Sigmoid colon (tissue), 4 donors: ENCODE data around the gene SMAD9.

Experiments
- POLR2A ChIP-seq, 2 donors: fragments of 450-650 bp; IDR thresholded peaks; one replicate each; pipeline ENCODE4 v1.6.1; 2016; ENCODE audit warnings: antibody characterized with exemption in 2 of 2, mild to moderate bottlenecking in 2 of 2, moderate library complexity in 2 of 2
- POLR2AphosphoS5 ChIP-seq, 4 donors: sonication (generic); formaldehyde crosslinking; IDR thresholded peaks; one replicate each; pipeline ENCODE4 v1.6.1; 2017; ENCODE audit warnings: antibody characterized with exemption in 4 of 4
- TF ChIP-seq, protein P1 (sequence below), 4 experiments: fragments of 450-650 bp in 3 of 4; fragments of 200-600 bp in 1 of 4; IDR thresholded peaks; one replicate each; pipeline ENCODE4 v1.5.1; 2016 to 2019; ENCODE audit warnings: antibody characterized with exemption in 4 of 4, mild to moderate bottlenecking in 3 of 4, moderate library complexity in 2 of 4

DNA sequence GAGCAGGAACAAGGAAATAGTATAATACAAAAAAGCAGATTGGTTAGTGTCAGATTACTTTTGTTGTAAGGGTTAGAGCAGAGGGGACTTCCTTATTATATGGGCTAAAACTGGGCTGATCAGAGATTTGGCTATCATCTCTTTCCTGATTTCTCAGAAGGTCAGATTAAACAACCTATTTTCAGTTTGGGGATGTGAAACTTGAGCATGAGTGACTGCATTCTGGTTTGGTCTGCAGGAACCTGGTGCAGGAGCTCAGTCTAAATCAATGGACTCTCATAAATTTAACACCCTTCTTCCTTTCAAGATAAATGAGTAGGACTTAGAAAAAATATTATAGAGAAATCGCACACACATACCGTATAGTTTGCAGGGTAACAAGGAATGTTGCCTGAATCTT, 113.9 kb downstream of the SMAD9 start:
- TF ChIP-seq, protein P1, sequence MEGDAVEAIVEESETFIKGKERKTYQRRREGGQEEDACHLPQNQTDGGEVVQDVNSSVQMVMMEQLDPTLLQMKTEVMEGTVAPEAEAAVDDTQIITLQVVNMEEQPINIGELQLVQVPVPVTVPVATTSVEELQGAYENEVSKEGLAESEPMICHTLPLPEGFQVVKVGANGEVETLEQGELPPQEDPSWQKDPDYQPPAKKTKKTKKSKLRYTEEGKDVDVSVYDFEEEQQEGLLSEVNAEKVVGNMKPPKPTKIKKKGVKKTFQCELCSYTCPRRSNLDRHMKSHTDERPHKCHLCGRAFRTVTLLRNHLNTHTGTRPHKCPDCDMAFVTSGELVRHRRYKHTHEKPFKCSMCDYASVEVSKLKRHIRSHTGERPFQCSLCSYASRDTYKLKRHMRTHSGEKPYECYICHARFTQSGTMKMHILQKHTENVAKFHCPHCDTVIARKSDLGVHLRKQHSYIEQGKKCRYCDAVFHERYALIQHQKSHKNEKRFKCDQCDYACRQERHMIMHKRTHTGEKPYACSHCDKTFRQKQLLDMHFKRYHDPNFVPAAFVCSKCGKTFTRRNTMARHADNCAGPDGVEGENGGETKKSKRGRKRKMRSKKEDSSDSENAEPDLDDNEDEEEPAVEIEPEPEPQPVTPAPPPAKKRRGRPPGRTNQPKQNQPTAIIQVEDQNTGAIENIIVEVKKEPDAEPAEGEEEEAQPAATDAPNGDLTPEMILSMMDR (IDR thresholded peaks at IDR 0.05) = no peak
- TF ChIP-seq POLR2AphosphoS5 (IDR thresholded peaks at IDR 0.05) (no peak), POLR2A (IDR thresholded peaks at IDR 0.05) (no peak)
